HepG2 (cell line): ENCODE data around the gene DHX16. TPM values are rescaled to one million over a fixed set of nuclear protein-coding genes. Genes with fewer than 3 reads are reported as not detected.

Experiments used
- GFI1 ChIP-seq: sonication (generic); formaldehyde crosslinking; IDR thresholded peaks from 2 replicates; pipeline ENCODE4 v1.5.0; 2020; ENCODE audit warnings: missing genetic modification reagents, mild to moderate bottlenecking, borderline replicate concordance
- MIXL1 ChIP-seq: IDR thresholded peaks from 2 replicates; pipeline ENCODE4 v1.6.1; 2016
- RBM39 ChIP-seq: fragments of 200-400 bp; formaldehyde crosslinking; IDR thresholded peaks from one replicate; pipeline ENCODE4 v1.6.1; 2018; ENCODE audit warnings: antibody characterized with exemption, mild to moderate bottlenecking, low read depth, low read length; ENCODE audit not compliant: poor library complexity, severe bottlenecking
- RXRA ChIP-seq: sonication (generic); formaldehyde crosslinking; IDR thresholded peaks from 2 replicates; pipeline ENCODE4 v1.5.1; 2020; ENCODE audit warnings: missing genetic modification reagents
- SAP130 ChIP-seq: IDR thresholded peaks from 2 replicates; pipeline ENCODE4 v1.6.1; 2016; ENCODE audit warnings: low read depth
- STAG1 ChIP-seq: sonication (generic); formaldehyde crosslinking; IDR thresholded peaks from 2 replicates; pipeline ENCODE4 v1.4.0; 2020; ENCODE audit warnings: missing genetic modification reagents
- TOPORS ChIP-seq: sonication (generic); formaldehyde crosslinking; IDR thresholded peaks from 2 replicates; pipeline ENCODE4 v1.8.0; 2023; ENCODE audit warnings: mild to moderate bottlenecking, missing genetic modification reagents
- ZNF652 ChIP-seq: IDR thresholded peaks from 2 replicates; pipeline ENCODE4 v1.6.1; 2016; ENCODE audit warnings: low read depth, borderline replicate concordance
- polyA plus RNA-seq, 8 experiments: library from polyadenylated mRNA; depleted of rRNA in 3 of 8; stranded (reverse) in 7 of 8; unstranded in 1 of 8; fragments of >200 nt; fragmentation: Illumina TruSeq in 4 of 8; extraction: Trizol in 4 of 8; gene quantifications; 2 replicates each; pipeline versions ENCODE4 v1.2.1 to v1.2.3, GENCODE V29; 2011 to 2016; ENCODE audit warnings: low read depth in 4 of 8, missing spikeins in 1 of 8, mixed read lengths in 1 of 8; ENCODE audit not compliant: insufficient read depth in 1 of 8
- total RNA-seq, 5 experiments: library from RNA; depleted of rRNA; stranded (reverse); fragments of >200 nt; fragmentation: Illumina TruSeq; extraction: Trizol; gene quantifications; 2 replicates each; pipeline ENCODE4 v1.2.3, GENCODE V29; 2016; ENCODE audit warnings: low read depth in 1 of 5
- TF ChIP-seq, protein P1 (sequence below): IDR thresholded peaks from 2 replicates; pipeline ENCODE4 v1.6.1; 2012; ENCODE audit warnings: low read length, improper control_type of control experiment
- TF ChIP-seq, protein P2 (sequence below): IDR thresholded peaks from 2 replicates; pipeline ENCODE4 v1.6.1; 2016; ENCODE audit warnings: control low read depth
- TF ChIP-seq, protein P3 (sequence below): sonication (generic); formaldehyde crosslinking; IDR thresholded peaks from 2 replicates; pipeline ENCODE4 v1.8.1; 2022; ENCODE audit warnings: mild to moderate bottlenecking, missing genetic modification reagents
- TF ChIP-seq, protein P4 (sequence below): fragments of 450-650 bp; IDR thresholded peaks from 2 replicates; pipeline ENCODE4 v1.6.1; 2017; ENCODE audit warnings: mild to moderate bottlenecking
- TF ChIP-seq, protein P5 (sequence below): sonication (generic); formaldehyde crosslinking; IDR thresholded peaks from 2 replicates; pipeline ENCODE4 v1.4.0; 2020; ENCODE audit warnings: missing genetic modification reagents, borderline replicate concordance
- TF ChIP-seq, protein P6 (sequence below): sonication (generic); formaldehyde crosslinking; IDR thresholded peaks from 2 replicates; pipeline ENCODE4 v1.4.0; 2020; ENCODE audit warnings: missing genetic modification reagents

DHX16 gene
- total and polyA plus RNA-seq, 2 of the 13 experiments (the other 11 are each of a cell fraction or from before 2014, with no cell fraction given) = 57.0 to 58.5 TPM

DNA sequence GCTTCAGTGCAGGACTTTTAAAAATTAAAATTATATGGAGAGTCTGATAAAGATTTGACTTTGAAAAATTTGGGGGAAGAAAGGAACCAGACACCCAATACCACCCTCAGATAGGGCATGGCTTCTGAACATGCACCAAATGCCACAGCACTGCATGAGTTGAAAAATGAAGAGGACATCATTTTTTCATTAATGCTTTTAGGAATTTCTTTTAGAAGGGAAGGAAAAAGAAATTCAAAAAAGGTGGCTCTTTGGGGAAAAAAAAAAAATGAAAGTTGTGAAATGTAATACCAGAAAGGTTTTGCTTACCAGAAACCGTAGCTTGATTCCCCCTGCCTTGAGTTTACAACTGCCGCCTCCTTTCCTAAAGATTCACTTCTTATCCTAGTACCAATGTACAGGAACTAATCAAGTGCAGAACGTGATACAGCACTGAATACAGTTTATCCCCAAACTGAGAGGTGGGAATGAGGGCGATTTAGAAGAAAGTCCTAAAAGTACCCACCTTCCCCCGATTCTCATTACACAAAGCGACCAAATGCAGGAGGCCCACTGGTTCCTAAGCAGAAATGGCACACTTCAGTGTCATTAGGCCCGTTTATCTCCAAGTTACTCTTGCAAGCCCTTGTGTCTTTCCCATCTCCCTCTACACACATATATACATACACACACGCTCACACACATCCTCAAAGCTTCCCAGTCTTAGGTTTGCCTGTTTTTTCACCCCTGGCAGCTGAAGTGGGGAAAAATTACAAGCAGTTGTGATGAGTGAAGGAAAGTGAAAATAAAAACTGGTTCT is 58.6 kb downstream of the DHX16 start (continued):
- TF ChIP-seq, protein P1, sequence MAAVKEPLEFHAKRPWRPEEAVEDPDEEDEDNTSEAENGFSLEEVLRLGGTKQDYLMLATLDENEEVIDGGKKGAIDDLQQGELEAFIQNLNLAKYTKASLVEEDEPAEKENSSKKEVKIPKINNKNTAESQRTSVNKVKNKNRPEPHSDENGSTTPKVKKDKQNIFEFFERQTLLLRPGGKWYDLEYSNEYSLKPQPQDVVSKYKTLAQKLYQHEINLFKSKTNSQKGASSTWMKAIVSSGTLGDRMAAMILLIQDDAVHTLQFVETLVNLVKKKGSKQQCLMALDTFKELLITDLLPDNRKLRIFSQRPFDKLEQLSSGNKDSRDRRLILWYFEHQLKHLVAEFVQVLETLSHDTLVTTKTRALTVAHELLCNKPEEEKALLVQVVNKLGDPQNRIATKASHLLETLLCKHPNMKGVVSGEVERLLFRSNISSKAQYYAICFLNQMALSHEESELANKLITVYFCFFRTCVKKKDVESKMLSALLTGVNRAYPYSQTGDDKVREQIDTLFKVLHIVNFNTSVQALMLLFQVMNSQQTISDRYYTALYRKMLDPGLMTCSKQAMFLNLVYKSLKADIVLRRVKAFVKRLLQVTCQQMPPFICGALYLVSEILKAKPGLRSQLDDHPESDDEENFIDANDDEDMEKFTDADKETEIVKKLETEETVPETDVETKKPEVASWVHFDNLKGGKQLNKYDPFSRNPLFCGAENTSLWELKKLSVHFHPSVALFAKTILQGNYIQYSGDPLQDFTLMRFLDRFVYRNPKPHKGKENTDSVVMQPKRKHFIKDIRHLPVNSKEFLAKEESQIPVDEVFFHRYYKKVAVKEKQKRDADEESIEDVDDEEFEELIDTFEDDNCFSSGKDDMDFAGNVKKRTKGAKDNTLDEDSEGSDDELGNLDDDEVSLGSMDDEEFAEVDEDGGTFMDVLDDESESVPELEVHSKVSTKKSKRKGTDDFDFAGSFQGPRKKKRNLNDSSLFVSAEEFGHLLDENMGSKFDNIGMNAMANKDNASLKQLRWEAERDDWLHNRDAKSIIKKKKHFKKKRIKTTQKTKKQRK = no peak
- TF ChIP-seq, protein P2, sequence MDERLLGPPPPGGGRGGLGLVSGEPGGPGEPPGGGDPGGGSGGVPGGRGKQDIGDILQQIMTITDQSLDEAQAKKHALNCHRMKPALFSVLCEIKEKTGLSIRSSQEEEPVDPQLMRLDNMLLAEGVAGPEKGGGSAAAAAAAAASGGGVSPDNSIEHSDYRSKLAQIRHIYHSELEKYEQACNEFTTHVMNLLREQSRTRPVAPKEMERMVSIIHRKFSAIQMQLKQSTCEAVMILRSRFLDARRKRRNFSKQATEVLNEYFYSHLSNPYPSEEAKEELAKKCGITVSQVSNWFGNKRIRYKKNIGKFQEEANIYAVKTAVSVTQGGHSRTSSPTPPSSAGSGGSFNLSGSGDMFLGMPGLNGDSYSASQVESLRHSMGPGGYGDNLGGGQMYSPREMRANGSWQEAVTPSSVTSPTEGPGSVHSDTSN (CRISPR knock-in tag) = no peak
- no peak for TF ChIP-seq RBM39
- TF ChIP-seq ZNF652 (CRISPR knock-in tag) = no peak
- TF ChIP-seq GFI1 (CRISPR knock-in tag) = no peak
- TF ChIP-seq, protein P3, sequence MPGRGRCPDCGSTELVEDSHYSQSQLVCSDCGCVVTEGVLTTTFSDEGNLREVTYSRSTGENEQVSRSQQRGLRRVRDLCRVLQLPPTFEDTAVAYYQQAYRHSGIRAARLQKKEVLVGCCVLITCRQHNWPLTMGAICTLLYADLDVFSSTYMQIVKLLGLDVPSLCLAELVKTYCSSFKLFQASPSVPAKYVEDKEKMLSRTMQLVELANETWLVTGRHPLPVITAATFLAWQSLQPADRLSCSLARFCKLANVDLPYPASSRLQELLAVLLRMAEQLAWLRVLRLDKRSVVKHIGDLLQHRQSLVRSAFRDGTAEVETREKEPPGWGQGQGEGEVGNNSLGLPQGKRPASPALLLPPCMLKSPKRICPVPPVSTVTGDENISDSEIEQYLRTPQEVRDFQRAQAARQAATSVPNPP = peak; percentile 0; the same call in 1 of the 2 replicates
- TF ChIP-seq, protein P4, sequence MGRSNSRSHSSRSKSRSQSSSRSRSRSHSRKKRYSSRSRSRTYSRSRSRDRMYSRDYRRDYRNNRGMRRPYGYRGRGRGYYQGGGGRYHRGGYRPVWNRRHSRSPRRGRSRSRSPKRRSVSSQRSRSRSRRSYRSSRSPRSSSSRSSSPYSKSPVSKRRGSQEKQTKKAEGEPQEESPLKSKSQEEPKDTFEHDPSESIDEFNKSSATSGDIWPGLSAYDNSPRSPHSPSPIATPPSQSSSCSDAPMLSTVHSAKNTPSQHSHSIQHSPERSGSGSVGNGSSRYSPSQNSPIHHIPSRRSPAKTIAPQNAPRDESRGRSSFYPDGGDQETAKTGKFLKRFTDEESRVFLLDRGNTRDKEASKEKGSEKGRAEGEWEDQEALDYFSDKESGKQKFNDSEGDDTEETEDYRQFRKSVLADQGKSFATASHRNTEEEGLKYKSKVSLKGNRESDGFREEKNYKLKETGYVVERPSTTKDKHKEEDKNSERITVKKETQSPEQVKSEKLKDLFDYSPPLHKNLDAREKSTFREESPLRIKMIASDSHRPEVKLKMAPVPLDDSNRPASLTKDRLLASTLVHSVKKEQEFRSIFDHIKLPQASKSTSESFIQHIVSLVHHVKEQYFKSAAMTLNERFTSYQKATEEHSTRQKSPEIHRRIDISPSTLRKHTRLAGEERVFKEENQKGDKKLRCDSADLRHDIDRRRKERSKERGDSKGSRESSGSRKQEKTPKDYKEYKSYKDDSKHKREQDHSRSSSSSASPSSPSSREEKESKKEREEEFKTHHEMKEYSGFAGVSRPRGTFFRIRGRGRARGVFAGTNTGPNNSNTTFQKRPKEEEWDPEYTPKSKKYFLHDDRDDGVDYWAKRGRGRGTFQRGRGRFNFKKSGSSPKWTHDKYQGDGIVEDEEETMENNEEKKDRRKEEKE = no peak
- no peak for TF ChIP-seq MIXL1 (CRISPR knock-in tag)
- no peak for TF ChIP-seq RXRA
- TF ChIP-seq, protein P5, sequence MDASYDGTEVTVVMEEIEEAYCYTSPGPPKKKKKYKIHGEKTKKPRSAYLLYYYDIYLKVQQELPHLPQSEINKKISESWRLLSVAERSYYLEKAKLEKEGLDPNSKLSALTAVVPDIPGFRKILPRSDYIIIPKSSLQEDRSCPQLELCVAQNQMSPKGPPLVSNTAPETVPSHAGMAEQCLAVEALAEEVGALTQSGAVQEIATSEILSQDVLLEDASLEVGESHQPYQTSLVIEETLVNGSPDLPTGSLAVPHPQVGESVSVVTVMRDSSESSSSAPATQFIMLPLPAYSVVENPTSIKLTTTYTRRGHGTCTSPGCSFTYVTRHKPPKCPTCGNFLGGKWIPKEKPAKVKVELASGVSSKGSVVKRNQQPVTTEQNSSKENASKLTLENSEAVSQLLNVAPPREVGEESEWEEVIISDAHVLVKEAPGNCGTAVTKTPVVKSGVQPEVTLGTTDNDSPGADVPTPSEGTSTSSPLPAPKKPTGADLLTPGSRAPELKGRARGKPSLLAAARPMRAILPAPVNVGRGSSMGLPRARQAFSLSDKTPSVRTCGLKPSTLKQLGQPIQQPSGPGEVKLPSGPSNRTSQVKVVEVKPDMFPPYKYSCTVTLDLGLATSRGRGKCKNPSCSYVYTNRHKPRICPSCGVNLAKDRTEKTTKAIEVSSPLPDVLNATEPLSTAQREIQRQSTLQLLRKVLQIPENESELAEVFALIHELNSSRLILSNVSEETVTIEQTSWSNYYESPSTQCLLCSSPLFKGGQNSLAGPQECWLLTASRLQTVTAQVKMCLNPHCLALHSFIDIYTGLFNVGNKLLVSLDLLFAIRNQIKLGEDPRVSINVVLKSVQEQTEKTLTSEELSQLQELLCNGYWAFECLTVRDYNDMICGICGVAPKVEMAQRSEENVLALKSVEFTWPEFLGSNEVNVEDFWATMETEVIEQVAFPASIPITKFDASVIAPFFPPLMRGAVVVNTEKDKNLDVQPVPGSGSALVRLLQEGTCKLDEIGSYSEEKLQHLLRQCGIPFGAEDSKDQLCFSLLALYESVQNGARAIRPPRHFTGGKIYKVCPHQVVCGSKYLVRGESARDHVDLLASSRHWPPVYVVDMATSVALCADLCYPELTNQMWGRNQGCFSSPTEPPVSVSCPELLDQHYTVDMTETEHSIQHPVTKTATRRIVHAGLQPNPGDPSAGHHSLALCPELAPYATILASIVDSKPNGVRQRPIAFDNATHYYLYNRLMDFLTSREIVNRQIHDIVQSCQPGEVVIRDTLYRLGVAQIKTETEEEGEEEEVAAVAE = peak; percentile 39; the same call in 1 of the 2 replicates
- TF ChIP-seq, protein P6, sequence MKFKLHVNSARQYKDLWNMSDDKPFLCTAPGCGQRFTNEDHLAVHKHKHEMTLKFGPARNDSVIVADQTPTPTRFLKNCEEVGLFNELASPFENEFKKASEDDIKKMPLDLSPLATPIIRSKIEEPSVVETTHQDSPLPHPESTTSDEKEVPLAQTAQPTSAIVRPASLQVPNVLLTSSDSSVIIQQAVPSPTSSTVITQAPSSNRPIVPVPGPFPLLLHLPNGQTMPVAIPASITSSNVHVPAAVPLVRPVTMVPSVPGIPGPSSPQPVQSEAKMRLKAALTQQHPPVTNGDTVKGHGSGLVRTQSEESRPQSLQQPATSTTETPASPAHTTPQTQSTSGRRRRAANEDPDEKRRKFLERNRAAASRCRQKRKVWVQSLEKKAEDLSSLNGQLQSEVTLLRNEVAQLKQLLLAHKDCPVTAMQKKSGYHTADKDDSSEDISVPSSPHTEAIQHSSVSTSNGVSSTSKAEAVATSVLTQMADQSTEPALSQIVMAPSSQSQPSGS (CRISPR knock-in tag) = no peak
- no peak; the same call in 1 of the 2 replicates for TF ChIP-seq TOPORS (CRISPR knock-in tag)
- 0 out of 2 replicates have a peak, but pooled peaks have one; percentile 3 for TF ChIP-seq SAP130 (CRISPR knock-in tag)
- no peak for TF ChIP-seq STAG1
